EL (cell line): ENCODE data around the gene DDX31.

Experiments
- DNase-seq: peaks from one replicate; pipeline ENCODE4 v3.0.0-alpha.2; 2016

The DDX31 gene

DNA sequence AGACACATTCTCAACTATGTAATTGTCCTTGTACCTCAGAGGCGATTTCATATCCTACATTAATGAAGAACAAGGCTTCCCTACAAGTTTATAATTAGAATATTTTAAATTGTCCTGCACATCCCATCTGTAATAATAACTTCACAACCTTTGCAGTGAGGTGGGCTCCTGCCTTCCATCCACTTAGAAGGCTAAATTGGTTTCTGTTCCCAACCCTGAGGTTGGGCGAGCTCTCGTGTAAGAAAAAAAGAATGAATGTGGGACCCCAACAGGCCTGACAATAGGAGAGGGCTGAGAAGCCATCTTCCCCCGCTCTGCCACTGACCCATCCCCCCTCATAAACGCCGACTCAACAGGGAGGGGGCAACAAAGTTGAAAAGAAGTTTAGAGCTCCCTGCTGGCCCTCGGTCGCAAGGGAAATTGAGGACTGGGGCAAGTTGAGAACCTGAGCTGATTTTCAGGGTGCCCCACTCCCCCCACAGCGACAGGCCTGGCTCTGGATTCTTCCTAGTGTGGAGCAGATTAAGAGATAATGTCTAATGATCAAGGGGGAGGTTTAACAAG lies 78.0 kb downstream of the DDX31 start:
- no peak for DNase-seq

DNA sequence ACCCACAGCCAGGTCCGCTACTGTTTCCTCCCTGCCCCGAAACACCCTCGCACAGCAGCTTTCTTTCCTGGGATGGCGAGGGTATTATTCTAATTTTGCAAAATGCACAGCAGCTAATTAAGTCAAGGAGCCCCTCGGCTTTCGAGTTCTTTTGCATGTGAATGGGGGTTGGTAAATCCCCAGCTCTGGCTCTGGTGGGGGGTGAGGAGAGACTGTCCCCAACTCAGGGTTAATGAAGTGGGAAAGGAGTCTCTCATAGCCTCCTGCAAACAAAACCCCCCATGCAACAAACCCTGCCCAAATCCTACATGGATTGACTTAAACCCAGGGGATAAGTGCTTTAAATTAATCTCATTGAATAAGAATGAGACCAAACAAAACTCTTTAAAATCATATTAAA lies 78.5 kb downstream of the DDX31 start:
- no peak for DNase-seq

DNA sequence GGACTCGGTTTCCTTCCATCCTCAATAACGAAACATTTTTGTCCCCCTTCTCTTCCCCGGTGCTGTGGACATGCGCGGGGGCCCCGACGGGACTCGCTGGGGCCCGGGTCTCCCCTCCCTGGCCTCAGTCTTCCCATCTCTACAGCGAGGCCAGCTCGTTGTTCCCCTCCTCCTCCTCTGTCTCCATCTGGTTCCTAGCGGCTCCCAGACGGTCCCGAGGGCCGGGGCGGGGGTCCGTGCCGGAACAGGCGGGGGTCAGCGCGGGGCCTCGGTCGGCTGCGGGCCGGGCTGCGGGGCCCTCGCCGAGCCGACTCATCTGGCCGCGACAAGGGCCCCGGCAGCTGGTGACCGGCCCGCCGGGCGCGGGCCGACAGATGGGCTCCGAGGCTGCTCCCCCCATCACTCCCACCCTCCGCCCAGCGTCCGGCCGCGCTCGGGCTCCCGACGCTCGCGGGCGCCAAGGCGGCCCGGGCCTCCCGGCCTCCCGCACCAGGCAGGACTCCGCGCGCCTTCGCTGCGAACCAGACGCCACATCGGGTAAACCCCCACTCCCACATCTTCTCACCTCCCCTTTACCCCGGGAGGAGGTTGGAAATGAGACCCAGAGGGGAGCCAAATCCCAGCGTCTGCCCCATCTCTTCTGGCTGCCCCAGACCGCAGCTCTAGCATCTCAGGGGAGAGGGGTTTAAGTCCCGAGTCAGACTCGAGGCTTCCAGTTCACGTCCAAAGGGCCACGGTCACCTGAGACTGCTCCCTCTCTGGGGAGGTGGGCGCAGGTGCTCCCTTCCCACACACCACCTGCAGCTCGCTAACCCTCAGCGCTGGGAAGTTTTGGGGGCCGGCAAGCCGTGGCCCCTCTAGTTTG lies 79.2 kb downstream of the DDX31 start:
- DNase-seq: no peak

DNA sequence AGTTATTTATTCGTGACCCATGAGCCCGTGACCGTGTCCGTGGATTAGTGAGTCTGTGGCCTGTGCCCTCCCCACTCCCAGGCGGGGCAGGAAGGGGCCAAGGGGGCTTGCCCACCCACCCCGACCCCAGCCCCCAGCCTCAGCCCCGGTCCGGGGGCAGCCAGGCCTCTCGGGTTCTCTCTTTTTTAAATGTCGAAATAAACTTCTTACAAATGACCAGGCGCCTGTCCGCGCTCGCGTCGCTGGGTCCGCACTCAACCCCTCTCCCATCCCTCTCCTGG lies 79.8 kb downstream of the DDX31 start:
- no peak for DNase-seq

DNA sequence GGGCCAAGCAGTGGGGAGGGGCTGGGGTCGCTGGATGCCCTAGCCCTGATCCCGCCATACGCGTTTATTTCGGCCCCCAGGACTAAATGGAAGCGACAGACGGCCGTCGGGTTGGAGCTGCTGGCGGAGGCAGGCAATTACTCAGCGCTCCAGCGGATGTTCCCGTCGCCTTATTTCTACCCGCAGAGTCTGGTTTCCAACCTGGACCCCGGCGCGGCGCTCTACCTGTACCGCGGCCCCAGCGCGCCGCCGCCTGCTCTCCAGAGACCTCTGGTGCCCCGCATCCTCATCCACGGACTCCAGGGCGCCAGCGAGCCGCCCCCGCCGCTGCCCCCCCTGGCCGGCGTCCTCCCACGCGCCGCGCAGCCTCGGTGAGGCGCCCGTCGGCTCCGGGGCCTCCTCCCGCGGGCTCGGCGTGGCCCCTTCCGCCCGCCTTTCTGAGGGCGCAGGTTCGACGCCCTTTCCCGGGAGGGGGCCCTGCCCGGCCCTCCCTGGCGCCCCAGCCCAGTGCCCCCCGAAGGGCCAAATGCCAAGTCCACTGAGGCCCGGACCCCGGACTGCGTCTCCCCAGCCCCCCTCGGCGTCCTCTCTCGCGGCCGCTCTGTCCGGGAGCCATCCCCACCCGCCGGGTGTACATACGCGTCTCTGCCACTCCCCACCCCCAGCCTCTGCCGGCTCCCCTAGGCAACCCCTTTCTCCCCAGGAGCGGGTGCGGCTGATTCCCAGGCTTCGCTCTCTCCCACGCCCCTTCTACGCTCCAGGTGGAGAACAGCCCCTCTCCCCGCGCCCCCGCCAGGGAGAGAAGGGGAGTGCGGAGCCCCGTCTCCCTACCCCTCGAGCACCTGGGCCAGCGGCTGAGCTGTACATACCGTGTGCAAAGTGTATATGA lies 80.4 kb downstream of the DDX31 start:
- no peak for DNase-seq

DNA sequence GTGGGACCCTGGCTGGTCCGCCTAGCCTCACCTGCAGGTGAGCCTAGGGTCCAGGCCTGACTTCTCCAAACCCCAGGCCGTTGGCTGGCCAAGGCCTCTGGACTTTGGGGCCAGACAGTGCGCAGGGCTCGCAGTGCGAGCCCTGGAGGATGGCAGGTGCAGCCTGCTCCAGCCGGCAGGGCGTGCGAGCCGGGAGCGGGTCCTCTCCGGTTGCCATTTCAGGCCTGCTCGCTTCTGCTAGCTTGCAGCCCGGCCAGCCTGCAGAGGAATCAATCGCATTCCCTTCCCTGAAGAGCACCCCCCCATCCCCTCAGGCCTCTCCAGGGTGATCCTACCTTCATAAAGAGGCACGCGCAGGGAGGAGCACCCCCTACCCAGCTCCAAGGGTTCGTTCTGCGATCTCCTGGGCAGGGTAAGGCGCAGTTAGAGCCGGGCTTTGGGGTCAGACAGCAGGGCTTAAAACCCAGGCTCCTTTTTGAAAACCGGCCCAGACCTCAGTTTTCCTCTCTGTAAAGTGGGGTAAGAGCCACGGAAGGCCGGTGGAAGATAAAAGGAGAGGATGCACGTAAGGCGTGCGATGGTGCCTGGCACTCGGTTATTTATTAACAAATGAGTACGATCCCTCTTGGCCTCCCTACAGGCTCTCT lies 81.2 kb downstream of the DDX31 start:
- DNase-seq: no peak

DNA sequence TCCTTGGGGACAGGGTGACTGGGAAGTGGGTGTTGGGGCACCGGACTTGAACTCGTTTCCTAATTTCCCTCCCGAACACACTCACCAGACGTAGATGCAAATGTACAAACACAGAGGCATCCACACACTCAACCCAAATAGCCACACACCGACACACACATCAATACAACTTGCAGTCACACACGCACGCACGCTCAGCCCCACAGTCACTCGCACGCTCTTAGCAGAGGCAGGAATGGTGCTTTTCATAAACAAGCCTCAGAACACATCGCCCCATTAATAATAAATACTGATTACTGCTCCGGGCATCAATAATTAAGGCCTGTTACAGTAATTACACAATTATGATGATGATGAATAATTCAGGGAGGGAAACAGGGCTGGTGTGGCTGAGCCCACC lies 81.7 kb downstream of the DDX31 start:
- no peak for DNase-seq

DNA sequence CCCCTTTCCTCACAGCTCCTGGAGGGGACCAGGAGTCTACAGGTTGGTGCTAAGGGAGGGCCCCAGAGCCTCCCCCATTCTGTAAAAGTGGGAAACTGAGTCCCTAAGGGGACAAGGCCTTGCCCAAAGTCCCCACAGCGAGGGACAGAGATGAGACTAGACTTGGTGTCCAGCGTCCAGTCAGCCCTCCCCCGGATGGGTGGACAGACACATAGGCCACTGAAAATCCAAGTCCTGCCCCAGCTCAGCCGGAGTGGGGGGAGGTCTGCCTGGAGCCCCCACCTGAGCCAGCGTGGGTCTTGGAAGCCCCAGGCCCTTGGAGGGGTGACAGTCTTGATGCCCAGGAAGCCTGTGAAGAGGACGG lies 82.2 kb downstream of the DDX31 start:
- no peak for DNase-seq

DNA sequence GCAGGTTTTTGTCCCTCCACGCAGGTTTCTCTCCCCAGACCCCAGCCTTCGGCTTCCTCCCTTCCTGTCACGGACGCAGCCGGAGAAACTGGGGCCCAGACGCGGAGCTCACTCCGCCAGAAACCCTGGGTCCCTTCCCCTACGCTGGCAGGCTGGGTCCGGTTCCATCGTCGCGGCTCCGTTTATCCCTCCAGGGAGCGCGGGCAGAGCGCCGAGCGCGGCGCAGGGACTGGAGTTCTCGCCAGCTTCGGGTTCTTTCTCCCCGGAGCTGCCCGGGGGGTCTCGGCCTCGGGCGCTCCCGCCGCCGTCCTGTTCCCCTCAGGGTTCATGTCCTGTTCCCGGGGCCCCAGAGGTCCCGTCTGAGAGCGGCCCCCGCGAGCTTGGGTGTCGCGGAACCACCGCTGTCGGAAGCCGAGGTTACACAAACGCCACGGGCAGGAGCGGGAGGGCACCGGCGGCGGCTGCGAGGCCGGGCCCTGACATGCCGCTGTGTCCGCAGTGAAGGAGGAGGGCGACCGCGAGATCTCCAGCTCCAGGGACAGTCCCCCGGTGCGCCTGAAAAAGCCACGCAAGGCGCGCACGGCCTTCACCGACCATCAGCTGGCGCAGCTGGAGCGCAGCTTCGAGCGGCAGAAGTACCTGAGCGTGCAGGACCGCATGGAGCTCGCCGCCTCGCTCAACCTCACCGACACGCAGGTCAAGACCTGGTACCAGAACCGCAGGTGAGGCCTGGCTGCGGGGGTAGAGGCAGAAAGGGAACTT lies 82.8 kb downstream of the DDX31 start:
- no peak for DNase-seq

DNA sequence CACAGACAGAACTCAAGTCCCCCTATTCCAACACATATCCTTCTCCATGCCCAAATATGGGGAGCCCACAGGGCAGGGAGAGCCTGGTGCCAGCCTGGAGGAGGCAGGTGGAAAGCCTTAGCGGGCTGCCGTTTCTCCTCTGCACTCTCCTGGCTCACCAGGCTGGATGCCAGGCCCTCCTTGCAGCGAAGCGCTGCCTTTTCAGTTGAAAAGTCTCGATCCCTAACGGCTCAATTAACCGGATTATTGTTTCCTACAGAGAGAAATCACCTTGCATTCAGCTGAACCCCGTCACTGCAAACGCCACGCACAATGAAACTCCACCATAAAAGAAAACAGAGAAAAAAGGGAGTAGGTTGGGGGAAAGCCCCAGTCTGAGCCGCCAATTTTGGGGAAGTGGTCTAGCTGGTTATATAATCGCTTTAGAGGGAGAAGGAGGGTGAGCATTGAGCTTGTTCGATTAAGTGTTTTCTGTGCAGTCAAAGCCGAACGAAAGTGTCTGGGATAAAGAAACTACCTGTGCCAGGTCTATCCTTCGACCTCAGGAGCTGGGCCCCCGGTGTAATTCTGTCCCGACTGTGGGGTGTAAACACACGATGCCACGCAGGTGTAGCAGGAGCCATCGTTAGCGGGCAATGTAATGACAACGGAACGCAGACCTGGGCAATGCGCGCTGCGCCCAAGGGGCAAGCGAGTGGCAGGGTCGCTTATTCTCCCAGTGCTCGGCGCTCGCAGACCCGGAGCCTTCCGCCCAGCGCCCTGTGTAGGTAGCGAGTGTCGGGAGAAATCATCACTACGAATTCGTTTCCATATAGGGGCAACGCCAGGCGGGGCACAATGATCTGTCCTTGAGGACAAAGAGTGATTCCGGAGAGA lies 83.6 kb downstream of the DDX31 start:
- no peak for DNase-seq

DNA sequence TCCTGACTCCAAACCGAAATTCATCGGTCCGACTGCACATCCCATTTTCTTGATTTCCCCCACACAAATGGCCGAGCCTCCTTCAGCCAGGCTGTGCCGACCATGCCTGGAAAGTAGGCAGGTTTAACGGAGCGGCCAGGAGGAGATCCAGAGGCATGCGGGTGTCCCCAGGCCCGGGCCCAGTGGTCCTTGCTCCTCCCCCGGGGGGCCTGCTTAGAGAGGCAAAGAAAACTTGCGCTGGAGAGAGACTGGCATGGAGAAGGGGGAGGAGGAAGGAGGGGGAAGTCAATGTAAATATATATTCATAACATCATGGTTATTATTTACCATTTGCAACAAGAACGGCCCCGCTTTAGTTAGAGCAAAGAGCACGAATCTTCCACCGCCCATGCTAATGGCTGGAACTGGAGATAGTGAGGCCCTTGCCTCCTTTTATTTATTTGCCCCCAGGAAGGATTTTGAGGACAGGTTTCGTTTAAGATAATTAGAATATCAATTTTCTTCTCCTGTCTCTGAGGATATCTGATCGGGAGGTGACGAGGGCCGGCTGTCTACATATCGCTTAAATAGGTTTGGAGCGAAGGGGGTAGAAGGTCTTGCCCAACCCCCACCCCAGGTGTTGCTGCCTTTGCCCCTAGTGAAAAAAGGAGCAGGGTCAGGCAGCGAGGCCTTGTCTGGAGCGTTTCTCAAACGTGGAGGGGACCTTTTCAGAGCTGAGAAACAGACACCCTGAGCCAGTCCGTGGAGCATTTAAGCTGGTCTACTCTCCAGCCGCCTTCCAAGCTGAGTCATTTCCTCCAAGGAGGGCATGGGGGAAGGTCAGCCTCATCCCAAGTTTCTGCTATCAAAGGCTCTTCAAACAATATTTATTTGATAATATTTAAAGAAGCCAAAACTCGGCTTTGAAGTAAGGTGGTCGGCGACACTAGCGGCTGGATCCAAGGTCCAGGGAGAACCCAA lies 84.9 kb downstream of the DDX31 start:
- peak; percentile 50 for DNase-seq

DNA sequence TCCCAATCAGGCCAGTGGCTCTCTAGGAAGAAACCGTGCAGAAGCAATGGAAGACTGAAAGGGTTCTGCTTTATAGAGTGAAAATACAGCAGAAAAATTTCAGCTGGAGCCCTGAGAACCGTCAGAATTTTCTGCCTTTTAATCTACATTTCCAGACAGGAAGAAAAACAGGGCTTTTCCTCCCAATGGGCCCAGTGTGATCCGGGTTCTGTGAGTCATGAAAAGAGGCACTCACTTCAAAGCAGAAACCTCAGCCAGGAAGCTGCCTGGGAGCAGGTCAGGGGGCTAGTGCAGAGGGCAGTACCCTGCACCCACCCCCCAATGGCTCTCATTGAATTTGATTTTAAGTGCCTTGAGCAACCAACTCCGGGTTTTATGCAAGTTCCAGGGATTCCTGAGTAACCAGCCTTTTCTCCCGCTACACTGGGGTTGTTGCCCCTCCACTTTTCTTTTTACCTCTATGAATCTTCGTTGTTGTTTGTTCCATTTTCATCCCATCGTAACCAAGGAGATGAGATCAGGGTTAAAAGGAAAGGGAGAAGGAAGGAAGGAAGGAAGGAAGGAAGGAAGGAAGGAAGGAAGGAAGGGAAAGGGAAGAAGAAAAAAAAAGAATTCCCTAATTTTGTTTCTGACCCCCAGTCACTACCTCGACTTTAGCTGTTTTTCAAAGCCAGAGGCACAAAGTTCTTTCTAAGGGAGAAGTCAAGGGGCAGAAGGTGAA lies 86.0 kb downstream of the DDX31 start:
- no peak for DNase-seq

DNA sequence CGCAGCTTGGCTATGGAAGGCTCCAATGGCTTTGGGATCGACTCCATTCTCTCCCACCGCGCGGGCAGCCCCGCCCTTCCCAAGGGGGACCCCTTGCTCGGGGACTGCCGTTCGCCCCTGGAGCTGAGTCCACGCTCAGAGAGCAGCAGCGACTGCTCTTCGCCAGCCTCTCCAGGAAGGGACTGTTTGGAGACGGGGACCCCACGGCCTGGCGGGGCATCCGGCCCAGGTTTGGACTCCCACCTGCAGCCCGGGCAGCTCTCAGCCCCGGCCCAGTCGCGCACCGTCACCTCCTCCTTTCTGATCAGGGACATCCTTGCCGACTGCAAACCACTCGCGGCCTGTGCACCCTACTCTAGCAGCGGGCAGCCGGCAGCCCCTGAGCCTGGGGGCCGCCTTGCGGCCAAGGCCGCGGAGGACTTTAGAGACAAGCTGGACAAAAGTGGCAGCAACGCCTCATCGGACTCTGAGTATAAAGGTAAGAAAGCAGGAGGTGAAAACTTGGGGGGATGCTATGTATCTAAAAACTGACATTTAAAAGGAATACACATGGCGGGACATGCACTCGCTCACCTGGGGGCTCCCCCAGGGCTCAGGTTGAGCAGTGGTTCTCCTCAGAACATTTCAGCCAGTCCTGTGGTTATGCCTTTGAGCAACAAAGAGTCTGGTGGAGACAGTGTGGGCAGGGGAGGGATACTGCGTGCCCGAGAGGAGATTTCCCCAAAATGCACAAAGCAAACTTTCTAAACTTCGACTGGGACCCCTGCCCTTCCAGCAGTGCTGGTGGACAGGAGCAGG lies 86.8 kb downstream of the DDX31 start:
- DNase-seq: no peak

DNA sequence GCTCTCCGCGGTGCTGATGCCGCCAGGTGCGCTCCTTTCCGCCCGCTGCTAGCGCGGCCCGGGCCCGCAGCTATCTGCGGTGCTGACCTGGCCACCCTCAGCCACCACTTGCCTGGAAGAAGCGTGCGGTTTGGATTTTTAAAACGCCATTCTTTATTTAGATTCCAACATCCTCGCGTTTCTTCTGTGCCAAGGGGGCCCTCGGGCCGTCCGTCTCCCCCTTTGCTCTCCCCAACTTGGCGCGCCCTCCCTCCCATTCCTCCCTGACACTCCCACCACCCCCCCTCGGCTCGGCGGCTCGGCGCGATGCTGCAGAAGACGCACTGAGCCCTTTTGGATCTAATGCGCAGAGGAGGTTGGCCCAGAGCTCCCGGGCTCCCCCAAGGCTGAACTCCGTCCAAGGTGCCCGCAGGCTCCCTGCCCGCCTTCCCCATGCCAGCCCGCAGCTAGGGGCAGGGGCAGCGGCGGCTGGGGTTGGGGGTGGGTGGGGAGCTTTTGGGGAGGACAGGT lies 87.5 kb downstream of the DDX31 start, which contains the start of gene BARHL1:
Gene BARHL1, plus strand, starts transcription at position 331 of the 510 bp plus-strand sequence. CDS start 192 bp downstream, outside the sequence.
- DNase-seq: no peak

DNA sequence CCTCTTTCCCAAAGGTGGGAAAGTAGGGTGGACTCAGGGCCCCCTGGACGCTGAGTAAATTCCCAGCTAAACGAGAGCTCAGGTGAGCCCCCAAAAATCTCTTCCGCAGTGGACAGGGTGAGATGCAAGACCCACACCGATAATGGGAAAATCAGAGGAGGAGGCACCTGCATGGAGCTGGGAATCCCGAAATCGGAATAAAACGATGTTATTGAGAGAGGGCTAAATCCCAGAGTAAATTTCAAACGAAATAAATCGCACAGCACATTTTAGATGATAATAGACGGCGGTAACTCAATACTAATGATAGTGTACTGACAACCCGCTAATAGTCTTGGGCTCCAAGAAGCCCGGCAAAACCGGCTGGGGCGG lies 90.4 kb downstream of the DDX31 start:
- no peak for DNase-seq

DNA sequence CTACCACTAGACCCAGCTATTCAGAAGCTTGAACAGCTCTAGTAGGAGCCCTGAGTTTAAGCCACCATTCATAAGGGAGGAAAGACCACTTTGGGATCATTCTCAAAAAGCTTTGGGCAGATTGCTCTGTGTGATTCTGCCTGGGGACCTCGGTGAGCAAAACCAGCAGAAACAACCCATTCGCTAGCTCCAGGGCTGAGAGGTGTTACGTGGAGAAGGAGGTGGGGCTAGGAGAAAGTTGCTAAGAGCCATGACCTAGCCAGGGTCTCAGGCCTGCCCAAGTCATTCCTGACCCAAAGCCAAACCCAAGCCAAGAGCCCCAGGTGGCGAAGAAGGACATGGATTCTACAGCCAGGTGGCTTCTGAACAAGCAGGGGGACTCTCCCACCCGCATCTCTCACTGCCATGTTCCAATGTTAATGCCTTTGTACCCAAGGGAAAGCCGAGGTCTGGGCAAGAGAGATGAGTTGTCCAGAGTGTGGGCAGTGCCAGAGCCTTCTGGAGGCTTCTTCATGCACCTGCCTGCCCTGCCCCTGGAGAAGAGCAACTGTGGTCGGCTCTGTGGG lies 91.3 kb downstream of the DDX31 start:
- no peak for DNase-seq

DNA sequence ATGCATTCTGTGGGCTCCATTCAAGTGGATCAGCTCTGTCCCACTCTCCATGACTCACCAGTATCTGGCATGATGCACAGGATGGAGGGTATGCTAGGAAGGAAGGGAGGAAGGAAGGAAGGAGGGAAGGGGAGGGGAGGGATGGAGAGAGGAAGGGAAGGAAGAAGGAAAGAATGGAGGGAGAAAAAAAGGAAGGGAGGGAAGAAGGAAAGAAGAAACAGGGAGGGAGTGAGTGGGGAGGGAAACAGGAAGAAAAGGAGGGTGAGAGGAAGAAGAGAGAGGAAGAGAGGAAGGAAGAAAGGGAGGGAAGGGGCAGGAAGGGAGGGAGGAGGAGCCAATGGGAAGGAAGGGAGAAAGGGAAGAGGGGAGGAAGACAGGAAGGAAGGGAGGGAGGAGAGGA lies 92.7 kb downstream of the DDX31 start:
- DNase-seq: no peak

DNA sequence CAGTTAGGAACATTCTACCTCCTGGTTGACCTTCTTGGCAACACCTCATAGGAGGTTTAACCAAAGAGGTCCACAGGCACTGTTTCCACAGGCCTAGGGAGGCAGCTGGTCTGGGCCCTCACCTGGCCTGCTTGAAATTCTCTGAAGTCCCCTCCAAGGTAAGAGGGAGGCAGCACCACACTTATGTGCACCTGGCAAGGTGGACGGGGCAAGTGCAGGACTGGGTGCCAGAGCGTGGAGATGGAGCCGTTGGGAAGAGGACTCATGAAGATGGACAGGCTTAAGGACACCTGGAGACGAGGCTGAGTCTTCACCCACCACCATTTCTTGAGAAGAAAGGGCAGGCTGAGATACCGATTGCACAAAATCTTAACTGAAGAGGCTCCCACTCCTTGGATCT lies 94.0 kb downstream of the DDX31 start:
- no peak for DNase-seq
